GM23338 (cell line): Measurements from ENCODE around the gene KRTAP17-1. TPM values are rescaled to one million over a fixed set of nuclear protein-coding genes. Genes with fewer than 3 reads are reported as not detected.

Experiments used
- ATAC-seq: fragments of 200-7000 bp; cut with Tn5 transposase; 3 replicates; pipeline ENCODE4 v1.9.1; 2020
- DNase-seq: peaks from one replicate; pipeline ENCODE4 v3.0.0-alpha.2; 2015; ENCODE audit warnings: low spot score
- H2AFZ ChIP-seq: fragments of 200-600 bp; sonication (generic); 2 replicates; pipeline ENCODE4 v1.8.0; 2016; ENCODE audit warnings: antibody characterized with exemption, mild to moderate bottlenecking, moderate library complexity
- H3F3A ChIP-seq: fragments of 200-600 bp; sonication (generic); replicated peaks from 2 replicates; pipeline ENCODE4 v1.8.0; 2017; ENCODE audit warnings: antibody characterized with exemption, mixed run types, low read depth
- H3K27ac ChIP-seq: fragments of 200-600 bp; sonication (generic); 2 replicates; pipeline ENCODE4 v1.6.1; 2016; ENCODE audit warnings: low read depth
- H3K27me3 ChIP-seq: fragments of 200-600 bp; sonication (generic); 2 replicates; pipeline ENCODE4 v1.8.0; 2016; ENCODE audit warnings: mild to moderate bottlenecking, mixed run types, moderate library complexity; ENCODE audit not compliant: insufficient read depth
- H3K36me3 ChIP-seq: fragments of 200-600 bp; sonication (generic); 2 replicates; pipeline ENCODE4 v1.8.0; 2016; ENCODE audit warnings: mild to moderate bottlenecking; ENCODE audit not compliant: insufficient read depth
- H3K4me1 ChIP-seq: fragments of 200-600 bp; sonication (generic); 2 replicates; pipeline ENCODE4 v1.8.0; 2016; ENCODE audit warnings: mild to moderate bottlenecking, moderate library complexity; ENCODE audit not compliant: insufficient read depth
- H3K4me2 ChIP-seq: fragments of 200-600 bp; sonication (generic); 2 replicates; pipeline ENCODE4 v1.7.1; 2017; ENCODE audit warnings: mixed run types
- H3K4me3 ChIP-seq: fragments of 200-600 bp; sonication (generic); 2 replicates; pipeline ENCODE4 v1.6.1; 2016; ENCODE audit warnings: mixed run types
- H3K79me2 ChIP-seq: fragments of 200-600 bp; sonication (generic); replicated peaks from 2 replicates; pipeline ENCODE4 v1.8.0; 2017; ENCODE audit warnings: mild to moderate bottlenecking; ENCODE audit not compliant: insufficient read depth
- H3K9me2 ChIP-seq: fragments of 200-600 bp; sonication (generic); 2 replicates; pipeline ENCODE4 v1.8.0; 2017; ENCODE audit not compliant: insufficient read depth
- H4K20me1 ChIP-seq: fragments of 200-600 bp; sonication (generic); replicated peaks from 2 replicates; pipeline ENCODE4 v1.8.0; 2017; ENCODE audit warnings: mild to moderate bottlenecking; ENCODE audit not compliant: insufficient read depth
- H3K27ac Mint-ChIP-seq: 2 replicates; pipeline ENCODE4 v1.8.0; 2020; ENCODE audit warnings: inconsistent platforms, mild to moderate bottlenecking, moderate library complexity, mixed read lengths
- H3K27me3 Mint-ChIP-seq: 3 replicates; pipeline ENCODE4 v1.8.0; 2022; ENCODE audit warnings: low read depth, mild to moderate bottlenecking, moderate library complexity, mixed read lengths, inconsistent platforms; ENCODE audit not compliant: insufficient read depth, poor library complexity
- H3K36me3 Mint-ChIP-seq: 3 replicates; pipeline ENCODE4 v1.8.0; 2021; ENCODE audit warnings: low read depth, mild to moderate bottlenecking, inconsistent platforms, moderate library complexity, mixed read lengths
- H3K4me1 Mint-ChIP-seq: 3 replicates; pipeline ENCODE4 v1.8.0; 2020; ENCODE audit warnings: mild to moderate bottlenecking, inconsistent platforms, mixed read lengths
- H3K4me3 Mint-ChIP-seq: 3 replicates; pipeline ENCODE4 v1.8.0; 2021; ENCODE audit warnings: moderate library complexity, mild to moderate bottlenecking, inconsistent platforms, mixed read lengths
- H3K9me3 Mint-ChIP-seq: 3 replicates; pipeline ENCODE4 v1.8.0; 2020; ENCODE audit warnings: moderate library complexity, mild to moderate bottlenecking, inconsistent platforms, mixed read lengths
- CREB1 ChIP-seq: fragments of 250-450 bp; sonication (Bioruptor Pico); IDR thresholded peaks from 2 replicates; pipeline ENCODE4 v1.5.0; 2020; ENCODE audit warnings: low read depth, mild to moderate bottlenecking, moderate library complexity
- EZH2 ChIP-seq: fragments of 200-600 bp; sonication (generic); IDR thresholded peaks from one replicate; pipeline ENCODE4 v1.8.0; 2017; ENCODE audit warnings: antibody characterized with exemption, mild to moderate bottlenecking, low read depth; ENCODE audit not compliant: unreplicated experiment
- EZH2phosphoT487 ChIP-seq: fragments of 200-600 bp; sonication (generic); IDR thresholded peaks from one replicate; pipeline ENCODE4 v1.8.1; 2018; ENCODE audit warnings: antibody characterized with exemption; ENCODE audit not compliant: unreplicated experiment
- JUNB ChIP-seq: IDR thresholded peaks from one replicate; pipeline ENCODE4 v1.6.1; 2016; ENCODE audit warnings: antibody characterized with exemption; ENCODE audit not compliant: unreplicated experiment
- STAT1 ChIP-seq: IDR thresholded peaks from one replicate; pipeline ENCODE4 v1.6.1; 2016; ENCODE audit warnings: antibody characterized with exemption; ENCODE audit not compliant: unreplicated experiment
- ZNF114 ChIP-seq: fragments of 250-450 bp; sonication (Bioruptor Pico); IDR thresholded peaks from 2 replicates; pipeline ENCODE4 v1.5.0; 2020; ENCODE audit warnings: mild to moderate bottlenecking, moderate library complexity
- ZNF331 ChIP-seq: fragments of 250-450 bp; sonication (Bioruptor Pico); IDR thresholded peaks from 2 replicates; pipeline ENCODE4 v1.5.0; 2020; ENCODE audit warnings: low read depth, mild to moderate bottlenecking, moderate library complexity
- polyA plus RNA-seq: library from polyadenylated mRNA; unstranded; fragments of >200 nt; fragmentation: Nextera tagmentation; extraction: Ambion mirVana; gene quantifications from 2 replicates; pipeline ENCODE4 v1.2.1, GENCODE V29; 2016
- total RNA-seq: library from RNA; depleted of rRNA; stranded (reverse); fragments of >200 nt; shearing (Covaris generic); gene quantifications from 2 replicates; pipeline ENCODE4 v1.2.3, GENCODE V29; 2014
- TF ChIP-seq, protein P1 (sequence below): fragments of 250-450 bp; sonication (Bioruptor Pico); IDR thresholded peaks from 2 replicates; pipeline ENCODE4 v1.5.0; 2020; ENCODE audit warnings: mild to moderate bottlenecking, moderate library complexity
- TF ChIP-seq, protein P2 (sequence below): IDR thresholded peaks from one replicate; pipeline ENCODE4 v1.6.1; 2018; ENCODE audit warnings: antibody characterized with exemption; ENCODE audit not compliant: unreplicated experiment
- TF ChIP-seq, protein P3 (sequence below), 2 experiments: fragments of 200-600 bp in 1 of 2; sonication (generic) in 1 of 2; conservative IDR thresholded peaks; 2 replicates each; pipeline versions ENCODE4 v1.5.1 to v1.6.1; 2016 to 2017; ENCODE audit warnings: antibody characterized with exemption in 2 of 2, low read depth in 2 of 2, mild to moderate bottlenecking in 2 of 2, moderate library complexity in 1 of 2

The KRTAP17-1 gene
- total and polyA plus RNA-seq, 2 experiments from 2014 or later = not detected

DNA sequence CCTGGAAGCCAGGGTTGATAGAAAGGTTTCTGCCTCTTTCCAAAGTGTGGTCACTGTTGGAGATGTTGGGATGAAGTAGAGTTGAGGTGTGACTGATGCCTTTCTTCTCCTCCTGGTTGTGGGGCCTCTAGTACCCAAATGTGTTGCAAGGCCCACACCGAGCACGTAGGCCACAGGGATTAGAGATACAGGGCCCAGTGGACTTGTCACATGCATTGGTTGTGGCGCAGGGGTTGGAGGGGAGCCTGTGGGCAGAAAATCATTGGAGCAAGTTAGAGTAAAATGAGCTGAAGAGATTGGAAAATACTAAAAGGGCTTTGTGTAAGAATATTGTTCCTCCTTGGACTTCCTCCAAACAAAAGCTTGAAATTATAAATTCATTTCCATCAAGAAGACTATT is 30.5 kb upstream of the KRTAP17-1 start:
- DNase-seq = no peak
- H4K20me1 ChIP-seq = 0 out of 2 replicates have a peak, but pooled peaks cover 4% of the 10 kb centered on the region

DNA sequence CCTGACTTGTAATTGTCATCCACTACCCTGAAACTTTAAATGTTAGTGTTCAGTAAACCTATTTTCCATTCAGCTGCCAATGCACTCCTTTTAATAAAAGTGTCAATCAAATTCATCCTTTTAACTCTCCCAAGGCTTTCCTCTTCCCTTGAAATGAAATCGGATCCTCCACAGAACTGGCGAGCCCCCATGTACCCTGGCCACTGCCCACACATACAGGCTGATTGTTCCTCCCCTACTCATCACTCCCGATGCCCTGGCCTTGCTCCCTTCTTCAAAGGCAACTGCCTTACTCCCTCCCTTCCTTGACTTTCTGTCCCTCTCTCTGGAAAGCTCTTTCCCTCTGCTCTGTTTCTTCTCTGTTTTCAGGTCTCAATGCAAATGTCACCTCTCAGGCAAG is 27.5 kb upstream of the KRTAP17-1 start:
- H3K36me3 Mint-ChIP-seq = no peaks in the 10 kb centered on the region; the same call in 2 of the 3 replicates
- TF ChIP-seq, protein P1, sequence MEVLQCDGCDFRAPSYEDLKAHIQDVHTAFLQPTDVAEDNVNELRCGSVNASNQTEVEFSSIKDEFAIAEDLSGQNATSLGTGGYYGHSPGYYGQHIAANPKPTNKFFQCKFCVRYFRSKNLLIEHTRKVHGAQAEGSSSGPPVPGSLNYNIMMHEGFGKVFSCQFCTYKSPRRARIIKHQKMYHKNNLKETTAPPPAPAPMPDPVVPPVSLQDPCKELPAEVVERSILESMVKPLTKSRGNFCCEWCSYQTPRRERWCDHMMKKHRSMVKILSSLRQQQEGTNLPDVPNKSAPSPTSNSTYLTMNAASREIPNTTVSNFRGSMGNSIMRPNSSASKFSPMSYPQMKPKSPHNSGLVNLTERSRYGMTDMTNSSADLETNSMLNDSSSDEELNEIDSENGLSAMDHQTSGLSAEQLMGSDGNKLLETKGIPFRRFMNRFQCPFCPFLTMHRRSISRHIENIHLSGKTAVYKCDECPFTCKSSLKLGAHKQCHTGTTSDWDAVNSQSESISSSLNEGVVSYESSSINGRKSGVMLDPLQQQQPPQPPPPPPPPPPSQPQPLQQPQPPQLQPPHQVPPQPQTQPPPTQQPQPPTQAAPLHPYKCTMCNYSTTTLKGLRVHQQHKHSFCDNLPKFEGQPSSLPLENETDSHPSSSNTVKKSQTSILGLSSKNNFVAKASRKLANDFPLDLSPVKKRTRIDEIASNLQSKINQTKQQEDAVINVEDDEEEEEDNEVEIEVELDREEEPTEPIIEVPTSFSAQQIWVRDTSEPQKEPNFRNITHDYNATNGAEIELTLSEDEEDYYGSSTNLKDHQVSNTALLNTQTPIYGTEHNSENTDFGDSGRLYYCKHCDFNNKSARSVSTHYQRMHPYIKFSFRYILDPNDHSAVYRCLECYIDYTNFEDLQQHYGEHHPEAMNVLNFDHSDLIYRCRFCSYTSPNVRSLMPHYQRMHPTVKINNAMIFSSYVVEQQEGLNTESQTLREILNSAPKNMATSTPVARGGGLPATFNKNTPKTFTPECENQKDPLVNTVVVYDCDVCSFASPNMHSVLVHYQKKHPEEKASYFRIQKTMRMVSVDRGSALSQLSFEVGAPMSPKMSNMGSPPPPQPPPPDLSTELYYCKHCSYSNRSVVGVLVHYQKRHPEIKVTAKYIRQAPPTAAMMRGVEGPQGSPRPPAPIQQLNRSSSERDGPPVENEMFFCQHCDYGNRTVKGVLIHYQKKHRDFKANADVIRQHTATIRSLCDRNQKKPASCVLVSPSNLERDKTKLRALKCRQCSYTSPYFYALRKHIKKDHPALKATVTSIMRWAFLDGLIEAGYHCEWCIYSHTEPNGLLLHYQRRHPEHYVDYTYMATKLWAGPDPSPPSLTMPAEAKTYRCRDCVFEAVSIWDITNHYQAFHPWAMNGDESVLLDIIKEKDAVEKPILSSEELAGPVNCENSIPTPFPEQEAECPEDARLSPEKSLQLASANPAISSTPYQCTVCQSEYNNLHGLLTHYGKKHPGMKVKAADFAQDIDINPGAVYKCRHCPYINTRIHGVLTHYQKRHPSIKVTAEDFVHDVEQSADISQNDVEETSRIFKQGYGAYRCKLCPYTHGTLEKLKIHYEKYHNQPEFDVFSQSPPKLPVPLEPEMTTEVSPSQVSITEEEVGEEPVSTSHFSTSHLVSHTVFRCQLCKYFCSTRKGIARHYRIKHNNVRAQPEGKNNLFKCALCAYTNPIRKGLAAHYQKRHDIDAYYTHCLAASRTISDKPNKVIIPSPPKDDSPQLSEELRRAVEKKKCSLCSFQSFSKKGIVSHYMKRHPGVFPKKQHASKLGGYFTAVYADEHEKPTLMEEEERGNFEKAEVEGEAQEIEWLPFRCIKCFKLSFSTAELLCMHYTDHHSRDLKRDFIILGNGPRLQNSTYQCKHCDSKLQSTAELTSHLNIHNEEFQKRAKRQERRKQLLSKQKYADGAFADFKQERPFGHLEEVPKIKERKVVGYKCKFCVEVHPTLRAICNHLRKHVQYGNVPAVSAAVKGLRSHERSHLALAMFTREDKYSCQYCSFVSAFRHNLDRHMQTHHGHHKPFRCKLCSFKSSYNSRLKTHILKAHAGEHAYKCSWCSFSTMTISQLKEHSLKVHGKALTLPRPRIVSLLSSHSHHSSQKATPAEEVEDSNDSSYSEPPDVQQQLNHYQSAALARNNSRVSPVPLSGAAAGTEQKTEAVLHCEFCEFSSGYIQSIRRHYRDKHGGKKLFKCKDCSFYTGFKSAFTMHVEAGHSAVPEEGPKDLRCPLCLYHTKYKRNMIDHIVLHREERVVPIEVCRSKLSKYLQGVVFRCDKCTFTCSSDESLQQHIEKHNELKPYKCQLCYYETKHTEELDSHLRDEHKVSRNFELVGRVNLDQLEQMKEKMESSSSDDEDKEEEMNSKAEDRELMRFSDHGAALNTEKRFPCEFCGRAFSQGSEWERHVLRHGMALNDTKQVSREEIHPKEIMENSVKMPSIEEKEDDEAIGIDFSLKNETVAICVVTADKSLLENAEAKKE (CRISPR knock-in tag) = no peak
- TF ChIP-seq, protein P2, sequence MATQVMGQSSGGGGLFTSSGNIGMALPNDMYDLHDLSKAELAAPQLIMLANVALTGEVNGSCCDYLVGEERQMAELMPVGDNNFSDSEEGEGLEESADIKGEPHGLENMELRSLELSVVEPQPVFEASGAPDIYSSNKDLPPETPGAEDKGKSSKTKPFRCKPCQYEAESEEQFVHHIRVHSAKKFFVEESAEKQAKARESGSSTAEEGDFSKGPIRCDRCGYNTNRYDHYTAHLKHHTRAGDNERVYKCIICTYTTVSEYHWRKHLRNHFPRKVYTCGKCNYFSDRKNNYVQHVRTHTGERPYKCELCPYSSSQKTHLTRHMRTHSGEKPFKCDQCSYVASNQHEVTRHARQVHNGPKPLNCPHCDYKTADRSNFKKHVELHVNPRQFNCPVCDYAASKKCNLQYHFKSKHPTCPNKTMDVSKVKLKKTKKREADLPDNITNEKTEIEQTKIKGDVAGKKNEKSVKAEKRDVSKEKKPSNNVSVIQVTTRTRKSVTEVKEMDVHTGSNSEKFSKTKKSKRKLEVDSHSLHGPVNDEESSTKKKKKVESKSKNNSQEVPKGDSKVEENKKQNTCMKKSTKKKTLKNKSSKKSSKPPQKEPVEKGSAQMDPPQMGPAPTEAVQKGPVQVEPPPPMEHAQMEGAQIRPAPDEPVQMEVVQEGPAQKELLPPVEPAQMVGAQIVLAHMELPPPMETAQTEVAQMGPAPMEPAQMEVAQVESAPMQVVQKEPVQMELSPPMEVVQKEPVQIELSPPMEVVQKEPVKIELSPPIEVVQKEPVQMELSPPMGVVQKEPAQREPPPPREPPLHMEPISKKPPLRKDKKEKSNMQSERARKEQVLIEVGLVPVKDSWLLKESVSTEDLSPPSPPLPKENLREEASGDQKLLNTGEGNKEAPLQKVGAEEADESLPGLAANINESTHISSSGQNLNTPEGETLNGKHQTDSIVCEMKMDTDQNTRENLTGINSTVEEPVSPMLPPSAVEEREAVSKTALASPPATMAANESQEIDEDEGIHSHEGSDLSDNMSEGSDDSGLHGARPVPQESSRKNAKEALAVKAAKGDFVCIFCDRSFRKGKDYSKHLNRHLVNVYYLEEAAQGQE = no peak
- TF ChIP-seq EZH2 = no peak
- TF ChIP-seq JUNB = no peak
- TF ChIP-seq, protein P3, sequence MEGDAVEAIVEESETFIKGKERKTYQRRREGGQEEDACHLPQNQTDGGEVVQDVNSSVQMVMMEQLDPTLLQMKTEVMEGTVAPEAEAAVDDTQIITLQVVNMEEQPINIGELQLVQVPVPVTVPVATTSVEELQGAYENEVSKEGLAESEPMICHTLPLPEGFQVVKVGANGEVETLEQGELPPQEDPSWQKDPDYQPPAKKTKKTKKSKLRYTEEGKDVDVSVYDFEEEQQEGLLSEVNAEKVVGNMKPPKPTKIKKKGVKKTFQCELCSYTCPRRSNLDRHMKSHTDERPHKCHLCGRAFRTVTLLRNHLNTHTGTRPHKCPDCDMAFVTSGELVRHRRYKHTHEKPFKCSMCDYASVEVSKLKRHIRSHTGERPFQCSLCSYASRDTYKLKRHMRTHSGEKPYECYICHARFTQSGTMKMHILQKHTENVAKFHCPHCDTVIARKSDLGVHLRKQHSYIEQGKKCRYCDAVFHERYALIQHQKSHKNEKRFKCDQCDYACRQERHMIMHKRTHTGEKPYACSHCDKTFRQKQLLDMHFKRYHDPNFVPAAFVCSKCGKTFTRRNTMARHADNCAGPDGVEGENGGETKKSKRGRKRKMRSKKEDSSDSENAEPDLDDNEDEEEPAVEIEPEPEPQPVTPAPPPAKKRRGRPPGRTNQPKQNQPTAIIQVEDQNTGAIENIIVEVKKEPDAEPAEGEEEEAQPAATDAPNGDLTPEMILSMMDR (conservative IDR thresholded peaks at IDR 0.05; ENCODE audit: low read depth in 2 of 2) = no peak
- TF ChIP-seq STAT1 = no peak
- no peak for TF ChIP-seq EZH2phosphoT487
- TF ChIP-seq CREB1 (CRISPR knock-in tag) = no peak
- TF ChIP-seq ZNF331 (CRISPR knock-in tag) = no peak
- no peak for TF ChIP-seq ZNF114 (CRISPR knock-in tag)

More for the DNA sequence above, 30.5 kb upstream of the KRTAP17-1 start:
- Histone ChIP-seq H3F3A (no peaks in the 10 kb centered on the region), H2AFZ (no peak overlapping the region), H3K79me2 (no peaks in the 10 kb centered on the region), H3K4me2 (no peak overlapping the region), H3K27me3 (no peaks in the 10 kb centered on the region), H3K4me1 (no peaks in the 10 kb centered on the region), H3K27ac (no peak overlapping the region), H3K36me3 (no peaks in the 10 kb centered on the region), H3K9me2 (0 out of 2 replicates have a peak, but pooled peaks cover 5% of the 10 kb centered on the region), H3K4me3 (no peak overlapping the region)
- Mint-ChIP-seq H3K9me3 (peaks cover 21% of the 10 kb centered on the region), H3K27me3 (no peaks in the 10 kb centered on the region), H3K36me3 (no peaks in the 10 kb centered on the region; the same call in 2 of the 3 replicates), H3K27ac (no peak overlapping the region), H3K4me3 (no peak overlapping the region), H3K4me1 (no peaks in the 10 kb centered on the region)
- ATAC-seq = no peak
- TF ChIP-seq JUNB = no peak
- no peak for TF ChIP-seq STAT1

More for the DNA sequence above, 27.5 kb upstream of the KRTAP17-1 start:
- no peaks in the 10 kb centered on the region for H3K36me3 ChIP-seq
- H2AFZ ChIP-seq = no peak overlapping the region
- no peaks in the 10 kb centered on the region for H3K27me3 ChIP-seq
- no peak for ATAC-seq
- Mint-ChIP-seq H3K4me3 (no peak overlapping the region), H3K27ac (no peak overlapping the region), H3K27me3 (no peaks in the 10 kb centered on the region), H3K4me1 (no peaks in the 10 kb centered on the region), H3K9me3 (peaks cover 21% of the 10 kb centered on the region)
- H3K9me2 ChIP-seq = 0 out of 2 replicates have a peak, but pooled peaks cover 4% of the 10 kb centered on the region
- H3K4me1 ChIP-seq = no peaks in the 10 kb centered on the region
- no peak overlapping the region for H3K27ac ChIP-seq
- DNase-seq = no peak
- 0 out of 2 replicates have a peak, but pooled peaks cover 4% of the 10 kb centered on the region for H4K20me1 ChIP-seq
- H3K4me3 ChIP-seq = no peak overlapping the region
- no peaks in the 10 kb centered on the region for H3K79me2 ChIP-seq
- H3F3A ChIP-seq = no peaks in the 10 kb centered on the region
- no peak overlapping the region for H3K4me2 ChIP-seq
